SK-N-SH (cell line): ENCODE results near the gene AEBP1.

Experiments used
- CHD2 ChIP-seq: fragments of 150-350 bp; IDR thresholded peaks from 2 replicates; pipeline ENCODE4 v1.6.1; 2018; ENCODE audit warnings: low read length; ENCODE audit not compliant: partially characterized antibody
- EP300 ChIP-seq, 2 experiments: IDR thresholded peaks; 2 replicates each; pipeline versions ENCODE4 v1.4.0 to v1.6.1; 2012; ENCODE audit warnings: borderline replicate concordance in 1 of 2, low read depth in 1 of 2, low read length in 1 of 2
- EZH2phosphoT487 ChIP-seq: fragments of 200-600 bp; sonication (generic); IDR thresholded peaks from 2 replicates; pipeline ENCODE4 v1.6.1; 2017; ENCODE audit warnings: low read depth, mixed run types, mild to moderate bottlenecking, antibody characterized with exemption, moderate library complexity, borderline replicate concordance
- FOXM1 ChIP-seq: IDR thresholded peaks from 2 replicates; pipeline ENCODE4 v1.4.0; 2012; ENCODE audit warnings: low read depth, mild to moderate bottlenecking
- GATA2 ChIP-seq: sonication (generic); formaldehyde crosslinking; IDR thresholded peaks from 2 replicates; pipeline ENCODE4 v1.5.0; 2020; ENCODE audit warnings: mild to moderate bottlenecking, missing genetic modification reagents
- POLR2AphosphoS5 ChIP-seq: IDR thresholded peaks from 2 replicates; pipeline ENCODE4 v1.6.1; 2012; ENCODE audit warnings: low read depth, low read length
- RCOR1 ChIP-seq: fragments of 150-350 bp; IDR thresholded peaks from 2 replicates; pipeline ENCODE4 v1.6.1; 2017; ENCODE audit warnings: antibody characterized with exemption, low read length
- SIN3A ChIP-seq: IDR thresholded peaks from 2 replicates; pipeline ENCODE4 v1.6.1; 2012; ENCODE audit warnings: low read depth, mild to moderate bottlenecking, low read length, moderate library complexity, borderline replicate concordance
- YY1 ChIP-seq: IDR thresholded peaks from 2 replicates; pipeline ENCODE4 v1.4.0; 2012; ENCODE audit warnings: low read depth, mild to moderate bottlenecking
- TF ChIP-seq, protein P1 (sequence below): fragments of 200-600 bp; sonication (generic); IDR thresholded peaks from 2 replicates; pipeline ENCODE4 v1.6.1; 2017; ENCODE audit warnings: antibody characterized with exemption, mild to moderate bottlenecking, moderate library complexity
- TF ChIP-seq, protein P2 (sequence below): IDR thresholded peaks from 2 replicates; pipeline ENCODE4; 2012

DNA sequence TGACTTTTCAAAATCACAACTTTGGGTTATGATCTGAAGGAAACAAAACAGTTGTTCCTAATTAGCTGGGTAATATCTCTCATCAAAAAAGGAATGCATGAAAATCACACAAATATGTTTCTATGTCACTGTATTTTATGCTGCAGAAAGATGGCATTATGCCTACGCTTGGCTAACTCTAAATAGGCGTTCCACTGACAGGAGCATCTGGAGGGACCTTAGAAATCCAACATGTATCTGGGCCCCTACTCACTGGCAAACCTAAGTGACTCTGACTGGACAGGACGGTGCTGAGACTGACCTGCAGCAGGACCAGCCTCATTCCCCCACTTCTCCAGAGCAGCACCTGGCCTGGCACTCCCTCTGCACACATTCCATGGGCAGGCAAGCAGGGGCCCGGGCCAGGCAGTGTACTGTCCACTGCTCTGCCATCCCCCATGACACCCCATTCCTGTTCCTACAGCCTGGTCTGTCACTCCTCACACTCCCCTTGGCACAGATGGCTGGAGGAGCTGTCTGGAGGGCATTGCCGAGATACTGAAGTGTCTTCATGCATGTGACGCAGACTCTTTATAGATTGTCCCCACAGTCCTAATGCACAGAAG lies 39.6 kb downstream of the AEBP1 start:
- TF ChIP-seq POLR2AphosphoS5: no peak
- TF ChIP-seq, protein P1, sequence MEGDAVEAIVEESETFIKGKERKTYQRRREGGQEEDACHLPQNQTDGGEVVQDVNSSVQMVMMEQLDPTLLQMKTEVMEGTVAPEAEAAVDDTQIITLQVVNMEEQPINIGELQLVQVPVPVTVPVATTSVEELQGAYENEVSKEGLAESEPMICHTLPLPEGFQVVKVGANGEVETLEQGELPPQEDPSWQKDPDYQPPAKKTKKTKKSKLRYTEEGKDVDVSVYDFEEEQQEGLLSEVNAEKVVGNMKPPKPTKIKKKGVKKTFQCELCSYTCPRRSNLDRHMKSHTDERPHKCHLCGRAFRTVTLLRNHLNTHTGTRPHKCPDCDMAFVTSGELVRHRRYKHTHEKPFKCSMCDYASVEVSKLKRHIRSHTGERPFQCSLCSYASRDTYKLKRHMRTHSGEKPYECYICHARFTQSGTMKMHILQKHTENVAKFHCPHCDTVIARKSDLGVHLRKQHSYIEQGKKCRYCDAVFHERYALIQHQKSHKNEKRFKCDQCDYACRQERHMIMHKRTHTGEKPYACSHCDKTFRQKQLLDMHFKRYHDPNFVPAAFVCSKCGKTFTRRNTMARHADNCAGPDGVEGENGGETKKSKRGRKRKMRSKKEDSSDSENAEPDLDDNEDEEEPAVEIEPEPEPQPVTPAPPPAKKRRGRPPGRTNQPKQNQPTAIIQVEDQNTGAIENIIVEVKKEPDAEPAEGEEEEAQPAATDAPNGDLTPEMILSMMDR: no peak
- TF ChIP-seq SIN3A: no peak
- TF ChIP-seq YY1: no peak
- TF ChIP-seq EP300 (IDR thresholded peaks at IDR 0.05; ENCODE audit: borderline replicate concordance in 1 of 2, low read depth in 1 of 2, low read length in 1 of 2): no peak
- no peak for TF ChIP-seq GATA2 (CRISPR knock-in tag)
- no peak for TF ChIP-seq FOXM1
- no peak for TF ChIP-seq EZH2phosphoT487
- no peak for TF ChIP-seq RCOR1
- TF ChIP-seq, protein P2, sequence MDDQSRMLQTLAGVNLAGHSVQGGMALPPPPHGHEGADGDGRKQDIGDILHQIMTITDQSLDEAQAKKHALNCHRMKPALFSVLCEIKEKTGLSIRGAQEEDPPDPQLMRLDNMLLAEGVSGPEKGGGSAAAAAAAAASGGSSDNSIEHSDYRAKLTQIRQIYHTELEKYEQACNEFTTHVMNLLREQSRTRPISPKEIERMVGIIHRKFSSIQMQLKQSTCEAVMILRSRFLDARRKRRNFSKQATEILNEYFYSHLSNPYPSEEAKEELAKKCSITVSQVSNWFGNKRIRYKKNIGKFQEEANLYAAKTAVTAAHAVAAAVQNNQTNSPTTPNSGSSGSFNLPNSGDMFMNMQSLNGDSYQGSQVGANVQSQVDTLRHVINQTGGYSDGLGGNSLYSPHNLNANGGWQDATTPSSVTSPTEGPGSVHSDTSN: no peak
- TF ChIP-seq CHD2: no peak
